ENCODE data around the gene WNK4.
"Not testable (repeated sequence)": the region's sequence is repeated elsewhere in the genome, so short reads cannot be mapped to it uniquely, and the experiment has no call there.

WNK4 gene

DNA sequence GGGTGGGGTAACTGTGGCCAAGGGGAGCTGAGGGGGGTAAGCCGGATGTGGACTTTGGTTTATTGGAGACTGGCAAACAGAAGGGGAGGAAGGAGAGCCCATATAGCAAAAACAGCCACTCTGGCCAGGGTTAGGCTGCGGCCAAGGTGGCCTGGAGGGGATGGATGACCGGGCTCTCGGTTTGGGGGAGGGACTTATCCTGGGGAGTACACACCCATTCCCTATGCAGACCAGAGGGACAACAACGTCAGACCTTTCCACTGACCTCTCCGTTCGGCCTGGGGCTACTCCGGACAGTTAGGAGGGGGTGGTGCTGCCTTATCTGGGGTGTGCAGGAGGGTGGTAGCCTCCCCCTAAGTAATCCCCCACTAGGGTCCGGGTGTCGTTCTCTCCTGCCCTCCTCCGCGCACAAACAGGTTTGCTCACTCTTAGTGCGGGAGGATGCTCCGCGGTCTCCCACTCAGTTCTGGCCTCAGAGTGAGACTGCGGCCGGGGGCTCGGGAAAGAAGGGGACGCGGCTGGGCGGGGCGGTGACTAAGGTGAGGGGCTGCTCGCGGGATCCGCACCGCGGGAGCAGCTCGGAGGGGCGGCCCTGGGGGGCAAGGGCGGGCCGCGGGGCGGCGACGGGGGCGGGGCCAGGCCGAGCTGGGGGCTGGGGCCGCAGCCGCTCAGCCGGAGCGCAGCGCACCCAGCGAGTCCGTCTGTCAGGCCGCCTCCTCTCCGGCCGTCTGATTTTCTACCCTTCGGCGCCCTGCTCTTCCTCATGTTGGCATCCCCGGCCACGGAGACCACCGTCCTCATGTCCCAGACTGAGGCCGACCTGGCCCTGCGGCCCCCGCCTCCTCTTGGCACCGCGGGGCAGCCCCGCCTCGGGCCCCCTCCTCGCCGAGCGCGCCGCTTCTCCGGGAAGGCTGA is at the start of gene WNK4:
TSS of gene WNK4 (plus strand) at position 675 of the 915 bp plus-strand sequence. CDS start at position 764, 89 bp downstream.
- no peak within 1 kb of the TSS for H3K27ac Mint-ChIP-seq (ENCODE audit: low read depth)

DNA sequence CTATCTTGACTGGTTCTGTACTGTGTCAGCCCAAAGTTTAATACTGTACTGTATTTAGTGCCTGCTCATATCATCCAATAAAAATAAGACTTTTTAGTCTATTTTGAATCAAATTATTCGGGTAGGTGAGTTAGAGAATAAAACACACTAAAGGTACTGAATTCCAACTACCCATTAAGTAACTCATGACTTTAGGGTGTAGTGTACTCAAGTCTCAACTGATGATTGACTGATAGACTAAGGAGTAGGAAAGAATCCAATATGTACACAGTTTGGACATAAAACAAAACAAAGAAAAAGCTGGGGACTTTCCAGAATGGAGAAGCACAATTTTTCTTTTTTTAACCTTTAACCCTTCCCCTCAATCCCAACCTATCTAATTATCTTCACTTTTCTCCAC is 39.7 kb upstream of the WNK4 start:
- no peak for DNase-seq (ENCODE audit: low spot score in 2 of 2)
- peaks cover 22% of the 10 kb centered on the region for H3K4me1 Mint-ChIP-seq
- peaks cover 15% of the 10 kb centered on the region for H3K36me3 Mint-ChIP-seq (ENCODE audit: insufficient read depth)
- no peak for ATAC-seq (replicated peaks; ENCODE audit: extremely low read depth, poor library complexity, severe bottlenecking)
- no peaks in the 10 kb centered on the region for H3K27me3 Mint-ChIP-seq
- H3K4me3 Mint-ChIP-seq: no peak overlapping the region
- no peak overlapping the region for H3K27ac Mint-ChIP-seq (ENCODE audit: low read depth)
- H3K9me3 Mint-ChIP-seq: no peaks in the 10 kb centered on the region

More for the DNA sequence above, at the start of gene WNK4:
- H3K4me1 Mint-ChIP-seq: peaks cover 26% of the 10 kb centered on the region
- no peak within 1 kb of the TSS for H3K4me3 Mint-ChIP-seq
- no peaks in the 10 kb centered on the region for H3K9me3 Mint-ChIP-seq
- H3K27me3 Mint-ChIP-seq: peaks cover 50% of the 10 kb centered on the region
- no peak for ATAC-seq (replicated peaks; ENCODE audit: extremely low read depth, poor library complexity, severe bottlenecking)
- peaks cover 31% of the 10 kb centered on the region for H3K36me3 Mint-ChIP-seq (ENCODE audit: insufficient read depth)
- no peak for DNase-seq (ENCODE audit: low spot score in 2 of 2)

DNA sequence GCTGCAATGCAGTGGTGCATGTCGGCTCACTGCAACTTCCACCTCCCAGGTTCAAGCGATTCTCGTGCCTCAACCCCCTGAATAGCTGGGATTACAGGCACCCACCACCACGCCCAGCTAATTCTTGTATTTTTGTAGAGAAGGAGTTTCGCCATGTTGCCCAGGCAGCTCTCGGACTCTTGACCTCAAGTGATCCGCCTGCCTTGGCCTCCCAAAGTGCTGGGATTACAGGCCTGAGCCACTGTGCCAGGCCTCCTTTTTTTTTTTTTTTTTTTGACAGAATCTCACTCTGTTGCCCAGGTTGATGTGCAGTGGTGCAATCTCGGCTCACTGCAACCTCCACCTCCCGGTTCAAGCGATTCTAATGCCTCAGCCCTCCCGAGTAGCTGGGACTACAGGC is 37.5 kb upstream of the WNK4 start:
- Mint-ChIP-seq H3K4me3 (peak overlapping the region; percentile 26), H3K36me3 (ENCODE audit: insufficient read depth) (peaks cover 11% of the 10 kb centered on the region), H3K4me1 (peaks cover 22% of the 10 kb centered on the region)
- H3K9me3 Mint-ChIP-seq; ATAC-seq (replicated peaks; ENCODE audit: extremely low read depth, poor library complexity, severe bottlenecking); H3K27me3 Mint-ChIP-seq; H3K27ac Mint-ChIP-seq (ENCODE audit: low read depth); DNase-seq (ENCODE audit: low spot score in 2 of 2): not testable (repeated sequence)

- no peaks in the 10 kb centered on the region for H3K9me3 Mint-ChIP-seq
- peaks cover 22% of the 10 kb centered on the region for H3K4me1 Mint-ChIP-seq
- peaks cover 11% of the 10 kb centered on the region for H3K36me3 Mint-ChIP-seq (ENCODE audit: insufficient read depth)
- peak overlapping the region; percentile 85 for H3K4me3 Mint-ChIP-seq
- ATAC-seq (replicated peaks; ENCODE audit: extremely low read depth, poor library complexity, severe bottlenecking) (no peak), DNase-seq (ENCODE audit: low spot score in 2 of 2) (no peak)
- peak overlapping the region; percentile 74 for H3K27ac Mint-ChIP-seq (ENCODE audit: low read depth)
- H3K27me3 Mint-ChIP-seq: no peaks in the 10 kb centered on the region
Measured at GRCh38 chr17:42743595-42744282, 36.7 kb upstream of the WNK4 start.

GRCh38 chr17:42744283-42744805 is 36.1 kb upstream of the WNK4 start:
- ATAC-seq (replicated peaks; ENCODE audit: extremely low read depth, poor library complexity, severe bottlenecking): peak; percentile 60
- DNase-seq (ENCODE audit: low spot score in 2 of 2): no peak
- no peaks in the 10 kb centered on the region for H3K9me3 Mint-ChIP-seq

GRCh38 chr17:42744806-42745617 is 35.4 kb upstream of the WNK4 start, which contains the start of gene EZH1:
TSS of gene EZH1 (minus strand) at chr17:42745040. CDS start at chr17:42728941, 16,099 bp downstream.
- Mint-ChIP-seq H3K36me3 (ENCODE audit: insufficient read depth) (peaks cover 11% of the 10 kb centered on the region), H3K4me1 (peaks cover 22% of the 10 kb centered on the region), H3K9me3 (no peaks in the 10 kb centered on the region), H3K27ac (ENCODE audit: low read depth) (peak within 1 kb of the TSS; percentile 74), H3K27me3 (peaks cover 8% of the 10 kb centered on the region), H3K4me3 (peak within 1 kb of the TSS; percentile 85)
- peak; percentile 84 to 87 for DNase-seq (ENCODE audit: low spot score in 2 of 2)
- ATAC-seq (replicated peaks; ENCODE audit: extremely low read depth, poor library complexity, severe bottlenecking): peak; percentile 90

More at GRCh38 chr17:42744283-42744805, 36.1 kb upstream of the WNK4 start:
- peaks cover 6% of the 10 kb centered on the region for H3K27me3 Mint-ChIP-seq
- H3K4me1 Mint-ChIP-seq: peaks cover 22% of the 10 kb centered on the region
- H3K4me3 Mint-ChIP-seq: peak overlapping the region; percentile 85
- H3K27ac Mint-ChIP-seq (ENCODE audit: low read depth): peak overlapping the region; percentile 74
- H3K36me3 Mint-ChIP-seq (ENCODE audit: insufficient read depth): peaks cover 11% of the 10 kb centered on the region

DNA sequence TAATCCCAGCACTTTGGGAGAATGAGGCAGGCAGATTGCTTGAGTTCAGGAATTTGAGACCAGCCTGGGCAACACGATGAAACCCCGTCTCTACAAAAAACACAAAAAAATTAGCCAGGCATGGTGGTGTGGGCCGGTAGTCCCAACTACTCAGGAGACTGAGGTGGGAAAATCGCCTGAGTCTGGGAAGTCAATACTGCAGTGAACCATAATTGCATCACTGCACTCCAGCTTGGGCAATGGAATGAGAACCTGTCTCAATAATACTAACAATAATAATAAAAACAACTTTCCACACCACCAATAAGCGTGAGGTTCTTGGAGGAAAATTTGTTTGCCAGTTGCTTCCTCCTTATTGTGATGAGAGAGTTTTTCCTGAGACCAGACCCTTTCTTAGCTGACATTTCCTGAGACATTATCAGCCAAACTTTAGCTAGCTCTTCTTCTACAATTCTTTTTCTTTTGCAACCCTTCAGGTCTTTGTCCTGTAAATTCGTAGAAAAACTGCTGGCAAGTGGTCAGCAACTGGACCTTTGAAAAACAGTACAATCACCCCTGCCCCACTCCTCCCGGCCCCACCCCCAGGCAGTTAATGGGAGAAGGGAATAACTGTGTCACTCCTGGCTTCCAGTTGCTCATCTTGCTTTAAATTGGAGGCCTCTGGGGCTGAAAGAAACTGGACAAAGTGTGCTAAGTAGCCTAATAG is 32.1 kb upstream of the WNK4 start:
- Mint-ChIP-seq H3K27me3 (peaks cover 25% of the 10 kb centered on the region), H3K36me3 (ENCODE audit: insufficient read depth) (peaks cover 7% of the 10 kb centered on the region), H3K27ac (ENCODE audit: low read depth) (no peak overlapping the region), H3K9me3 (no peaks in the 10 kb centered on the region), H3K4me1 (peaks cover 16% of the 10 kb centered on the region), H3K4me3 (no peak overlapping the region)
- DNase-seq (ENCODE audit: low spot score in 2 of 2) (no peak), ATAC-seq (replicated peaks; ENCODE audit: extremely low read depth, poor library complexity, severe bottlenecking) (no peak)

GRCh38 chr17:42748908-42749798 is 31.3 kb upstream of the WNK4 start:
- Mint-ChIP-seq H3K9me3 (no peaks in the 10 kb centered on the region), H3K27me3 (peaks cover 32% of the 10 kb centered on the region), H3K27ac (ENCODE audit: low read depth) (no peak overlapping the region), H3K4me3 (no peak overlapping the region), H3K4me1 (peaks cover 9% of the 10 kb centered on the region), H3K36me3 (ENCODE audit: insufficient read depth) (peaks cover 7% of the 10 kb centered on the region)
- DNase-seq (ENCODE audit: low spot score in 2 of 2) (no peak), ATAC-seq (replicated peaks; ENCODE audit: extremely low read depth, poor library complexity, severe bottlenecking) (no peak)

DNA sequence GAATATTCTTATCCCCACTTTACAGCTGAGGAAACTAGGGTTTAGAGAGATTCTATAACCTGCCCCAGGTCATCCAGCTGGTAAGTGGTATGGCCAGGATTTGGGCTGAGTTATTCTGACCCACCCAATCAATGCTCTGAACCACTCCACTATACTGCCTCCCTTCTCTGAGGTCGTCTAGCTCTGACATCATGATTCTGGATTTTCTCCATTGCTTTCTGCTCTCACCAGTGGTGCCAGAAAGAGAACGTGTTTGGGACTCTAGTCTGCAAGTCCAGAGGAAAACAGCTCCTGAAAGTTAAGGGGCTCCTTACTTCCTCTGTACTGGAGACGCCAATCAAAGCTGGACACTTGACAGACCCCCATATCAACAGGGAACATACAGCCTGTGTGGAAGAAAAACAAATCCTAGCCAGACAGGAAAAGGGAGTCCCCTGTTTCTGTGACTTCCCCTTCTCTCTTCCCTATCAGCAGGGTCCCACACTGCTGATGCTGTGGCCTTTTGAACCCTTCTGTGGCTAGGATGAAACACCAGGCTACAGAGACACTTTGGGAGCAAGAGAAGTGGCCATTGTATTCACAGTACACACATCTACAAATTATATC is 29.6 kb upstream of the WNK4 start:
- H3K27ac Mint-ChIP-seq (ENCODE audit: low read depth): no peak overlapping the region
- DNase-seq (ENCODE audit: low spot score in 2 of 2) (no peak), ATAC-seq (replicated peaks; ENCODE audit: extremely low read depth, poor library complexity, severe bottlenecking) (no peak)
- H3K27me3 Mint-ChIP-seq: peaks cover 45% of the 10 kb centered on the region
- no peak overlapping the region for H3K4me3 Mint-ChIP-seq
- no peaks in the 10 kb centered on the region for H3K4me1 Mint-ChIP-seq
- H3K9me3 Mint-ChIP-seq: no peaks in the 10 kb centered on the region
- H3K36me3 Mint-ChIP-seq (ENCODE audit: insufficient read depth): no peaks in the 10 kb centered on the region

DNA sequence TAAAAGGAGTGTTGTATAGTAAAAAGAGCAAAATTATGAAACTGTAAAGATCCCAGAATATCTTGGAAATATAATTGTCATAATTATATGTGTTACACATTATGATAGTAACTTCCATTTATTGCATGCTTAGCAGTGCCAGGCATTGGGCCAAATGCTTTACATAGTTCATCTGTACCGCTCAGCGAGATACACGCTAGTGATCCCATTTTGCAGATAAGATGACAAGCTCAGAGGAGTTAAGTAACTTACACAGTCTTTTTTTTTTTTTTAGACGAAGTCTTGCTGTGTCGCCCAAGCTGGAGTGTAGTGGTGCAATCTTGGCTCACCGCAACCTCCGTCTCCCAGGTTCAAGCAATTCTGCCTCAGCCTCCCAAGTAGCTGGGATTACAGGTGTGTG is 28.8 kb upstream of the WNK4 start:
- Mint-ChIP-seq H3K4me3 (no peak overlapping the region), H3K36me3 (ENCODE audit: insufficient read depth) (no peaks in the 10 kb centered on the region), H3K9me3 (no peaks in the 10 kb centered on the region), H3K27ac (ENCODE audit: low read depth) (no peak overlapping the region), H3K27me3 (peaks cover 53% of the 10 kb centered on the region), H3K4me1 (no peaks in the 10 kb centered on the region)
- ATAC-seq (replicated peaks; ENCODE audit: extremely low read depth, poor library complexity, severe bottlenecking): no peak
- no peak for DNase-seq (ENCODE audit: low spot score in 2 of 2)

DNA sequence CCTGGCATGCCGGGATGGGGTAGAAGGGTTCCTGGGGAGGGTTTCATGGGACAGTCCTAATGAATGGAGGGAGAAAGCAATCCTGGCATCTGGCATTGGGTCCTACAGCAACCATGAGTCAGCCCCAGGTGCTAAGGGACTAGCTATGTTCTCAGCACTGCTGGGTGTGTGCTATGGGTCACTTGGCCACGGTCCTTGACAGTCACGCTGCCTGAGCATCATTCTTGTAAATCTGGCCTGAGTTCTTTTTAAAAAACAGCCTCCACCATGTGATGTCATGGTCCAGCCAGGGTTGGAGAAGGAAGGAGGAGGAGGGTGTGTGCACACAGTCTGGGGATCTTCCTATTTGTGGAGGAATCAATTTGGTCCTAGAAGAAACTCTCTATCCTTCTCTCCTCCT is 25.6 kb upstream of the WNK4 start:
- Mint-ChIP-seq H3K36me3 (ENCODE audit: insufficient read depth) (peaks cover 3% of the 10 kb centered on the region), H3K4me1 (no peaks in the 10 kb centered on the region), H3K4me3 (no peak overlapping the region), H3K9me3 (no peaks in the 10 kb centered on the region), H3K27me3 (peaks cover 55% of the 10 kb centered on the region), H3K27ac (ENCODE audit: low read depth) (no peak overlapping the region)
- ATAC-seq (replicated peaks; ENCODE audit: extremely low read depth, poor library complexity, severe bottlenecking): no peak
- no peak for DNase-seq (ENCODE audit: low spot score in 2 of 2)

All from central memory CD8-positive, alpha-beta T cell (primary cell).